ENCODE measurements around the gene USE1.

- TF ChIP-seq CTCF (IDR thresholded peaks at IDR 0.05) (no peak), POLR2A (IDR thresholded peaks at IDR 0.05) (no peak), POLR2AphosphoS5 (IDR thresholded peaks at IDR 0.05) (no peak)
Measured at GRCh38 chr19:17243211-17243829, 28.2 kb downstream of the USE1 start.

Data from breast epithelium (tissue), 3 donors.